HAP-1 (cell line): ENCODE data around the gene COX4I1.

ENCODE experiments used
- DNase-seq, 2 experiments: peaks; one replicate each; pipeline ENCODE4 v3.0.0-alpha.2; 2016 to 2020; ENCODE audit warnings: low spot score in 2 of 2
- H3K27me3 ChIP-seq: fragments of 250-450 bp; sonication (Bioruptor Pico); 2 replicates; pipeline ENCODE4 v1.5.1; 2020; ENCODE audit warnings: low read depth, mild to moderate bottlenecking, moderate library complexity
- H3K36me3 ChIP-seq: fragments of 250-450 bp; sonication (Bioruptor Pico); replicated peaks from 2 replicates; pipeline ENCODE4 v1.5.1; 2020; ENCODE audit warnings: mild to moderate bottlenecking
- H3K4me1 ChIP-seq: fragments of 250-450 bp; sonication (Bioruptor Pico); 2 replicates; pipeline ENCODE4 v1.5.1; 2020; ENCODE audit warnings: mild to moderate bottlenecking
- H3K4me3 ChIP-seq: fragments of 250-450 bp; sonication (Bioruptor Pico); 2 replicates; pipeline ENCODE4 v1.5.1; 2020; ENCODE audit warnings: mild to moderate bottlenecking, moderate library complexity
- H3K9me3 ChIP-seq: fragments of 250-450 bp; sonication (Bioruptor Pico); 2 replicates; pipeline ENCODE4 v1.5.1; 2020; ENCODE audit warnings: mild to moderate bottlenecking, moderate library complexity
- in situ Hi-C: fragments of 300-500 bp; cut with MboI; formaldehyde crosslinking; loops from 3 replicates; pipeline ENCODE4 v1.14.3; 2020; ENCODE audit warnings: low sequenced_read_pairs, inconsistent platforms, mixed read lengths

Gene COX4I1

GRCh38 chr16:85778873-85779272 is 20.6 kb upstream of the COX4I1 start:
- peaks cover 49% of the 10 kb centered on the region for H3K36me3 ChIP-seq

DNA sequence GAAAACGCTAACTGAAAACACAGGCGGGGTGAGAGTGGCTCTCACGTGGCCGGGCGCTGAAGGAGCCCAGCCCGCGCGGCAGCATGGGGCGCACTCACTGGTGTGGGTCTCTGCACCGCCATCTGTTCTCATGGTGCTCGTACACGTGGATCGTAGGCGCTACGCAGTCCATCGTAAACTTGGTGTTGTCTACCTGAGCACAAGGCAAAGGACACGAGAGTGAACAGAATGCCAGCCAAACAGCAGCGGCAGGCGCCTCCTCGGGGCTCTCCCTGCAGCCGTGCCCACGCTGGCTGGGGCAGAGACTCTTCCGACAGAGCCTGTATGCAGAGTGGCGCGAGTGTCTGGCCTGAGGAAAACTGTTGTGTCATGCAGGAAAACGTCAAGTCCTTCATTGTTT is 19.2 kb upstream of the COX4I1 start:
- no peak for DNase-seq
- H3K4me3 ChIP-seq, result no peak overlapping the region
- peaks cover 48% of the 10 kb centered on the region for H3K36me3 ChIP-seq
- H3K9me3 ChIP-seq, result no peaks in the 10 kb centered on the region
- in situ Hi-C loops, result no loop called here
- H3K4me1 ChIP-seq, result no peaks in the 10 kb centered on the region
- H3K27me3 ChIP-seq, result no peaks in the 10 kb centered on the region

More at GRCh38 chr16:85778873-85779272, 20.6 kb upstream of the COX4I1 start:
- no peak for DNase-seq
- Histone ChIP-seq H3K27me3 (no peaks in the 10 kb centered on the region), H3K4me3 (no peak overlapping the region), H3K9me3 (no peaks in the 10 kb centered on the region), H3K4me1 (no peaks in the 10 kb centered on the region)
- in situ Hi-C loops, result no loop called here

GRCh38 chr16:85781156-85781555 is 18.3 kb upstream of the COX4I1 start:
- in situ Hi-C loops, result no loop called here
- H3K4me1 ChIP-seq, result no peaks in the 10 kb centered on the region
- H3K36me3 ChIP-seq, result peaks cover 51% of the 10 kb centered on the region
- no peaks in the 10 kb centered on the region for H3K27me3 ChIP-seq
- DNase-seq, result no peak
- H3K4me3 ChIP-seq, result no peak overlapping the region
- H3K9me3 ChIP-seq, result no peaks in the 10 kb centered on the region

DNA sequence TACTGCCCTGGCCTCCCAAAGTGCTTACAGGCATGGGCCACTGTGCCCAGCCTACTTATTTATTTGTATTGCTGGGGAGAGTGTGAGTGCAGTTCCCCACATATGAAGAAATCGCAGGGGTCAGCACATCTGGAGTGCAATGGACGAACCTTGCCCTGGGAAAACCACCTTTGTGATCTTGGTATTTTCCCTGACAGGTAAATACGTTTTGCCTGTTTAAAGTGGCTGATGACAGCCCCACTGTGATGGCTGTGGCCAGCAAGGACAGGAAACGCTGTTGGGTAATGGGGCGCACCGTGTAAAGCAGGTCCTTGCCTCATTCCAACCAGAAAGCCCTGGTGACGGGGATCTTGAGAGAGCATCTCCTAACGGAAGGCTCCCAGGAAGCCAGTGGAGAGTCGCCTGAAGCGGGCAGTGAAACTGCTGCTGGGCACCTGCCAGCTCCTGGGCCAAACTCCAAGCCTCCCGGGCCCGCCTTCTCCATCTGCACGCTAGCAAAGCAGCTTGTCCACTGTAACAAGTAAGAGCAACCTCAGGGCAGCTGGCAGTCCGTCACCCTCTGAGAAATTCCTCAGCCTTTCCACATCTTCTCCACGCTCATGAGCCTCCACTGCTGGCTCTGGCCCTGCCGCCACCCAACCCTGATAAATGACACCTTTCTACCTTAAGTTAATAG is 17.7 kb upstream of the COX4I1 start:
- no peak overlapping the region for H3K4me3 ChIP-seq
- peaks cover 58% of the 10 kb centered on the region for H3K36me3 ChIP-seq
- in situ Hi-C loops, result no loop called here
- H3K9me3 ChIP-seq, result no peaks in the 10 kb centered on the region
- no peaks in the 10 kb centered on the region for H3K27me3 ChIP-seq
- no peak for DNase-seq
- no peaks in the 10 kb centered on the region for H3K4me1 ChIP-seq

DNA sequence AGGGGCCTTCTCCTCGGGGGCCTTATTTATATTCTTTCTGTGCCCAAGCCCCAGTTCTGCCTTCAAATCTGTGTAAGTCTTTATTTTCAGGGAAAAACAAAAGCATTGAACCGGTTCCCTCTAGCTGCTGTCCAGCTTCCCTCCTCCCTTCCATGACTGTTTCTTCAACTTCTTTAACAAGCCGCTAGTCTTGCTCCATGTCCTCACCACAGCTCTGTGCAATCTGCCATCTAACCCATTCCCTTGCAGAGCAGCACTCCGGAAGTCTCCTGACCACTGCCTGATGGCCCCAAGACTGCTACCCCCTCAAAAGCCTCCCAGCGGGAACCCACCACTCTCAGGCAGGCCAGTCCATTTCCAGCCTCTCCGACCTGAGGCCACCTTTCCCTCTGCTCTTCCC is 17.0 kb upstream of the COX4I1 start:
- no peaks in the 10 kb centered on the region for H3K27me3 ChIP-seq
- peaks cover 60% of the 10 kb centered on the region for H3K36me3 ChIP-seq
- no peaks in the 10 kb centered on the region for H3K9me3 ChIP-seq
- H3K4me3 ChIP-seq, result no peak overlapping the region
- no peaks in the 10 kb centered on the region for H3K4me1 ChIP-seq
- no peak for DNase-seq
- in situ Hi-C loops, result no loop called here

- Histone ChIP-seq H3K36me3 (peaks cover 63% of the 10 kb centered on the region), H3K4me3 (no peak overlapping the region), H3K27me3 (no peaks in the 10 kb centered on the region), H3K9me3 (no peaks in the 10 kb centered on the region), H3K4me1 (no peaks in the 10 kb centered on the region)
- DNase-seq, result no peak
- in situ Hi-C loops, result no loop called here
Observed at GRCh38 chr16:85783441-85783840, 16.1 kb upstream of the COX4I1 start.

GRCh38 chr16:85784813-85785212 is 14.7 kb upstream of the COX4I1 start:
- Histone ChIP-seq H3K9me3 (no peaks in the 10 kb centered on the region), H3K27me3 (no peaks in the 10 kb centered on the region), H3K4me3 (no peak overlapping the region), H3K4me1 (no peaks in the 10 kb centered on the region), H3K36me3 (peaks cover 55% of the 10 kb centered on the region)
- DNase-seq, result no peak
- in situ Hi-C loops, result no loop called here

- Histone ChIP-seq H3K4me1 (no peaks in the 10 kb centered on the region), H3K36me3 (peaks cover 44% of the 10 kb centered on the region), H3K27me3 (no peaks in the 10 kb centered on the region), H3K4me3 (no peak overlapping the region), H3K9me3 (no peaks in the 10 kb centered on the region)
- DNase-seq, result no peak
- in situ Hi-C loops, result no loop called here
Observed at GRCh38 chr16:85785927-85786326, 13.6 kb upstream of the COX4I1 start.

GRCh38 chr16:85788819-85789218 is 10.7 kb upstream of the COX4I1 start:
- in situ Hi-C loops, result no loop called here
- H3K27me3 ChIP-seq, result no peaks in the 10 kb centered on the region
- peaks cover 59% of the 10 kb centered on the region for H3K36me3 ChIP-seq
- DNase-seq, result no peak
- no peak overlapping the region for H3K4me3 ChIP-seq
- H3K4me1 ChIP-seq, result no peaks in the 10 kb centered on the region
- H3K9me3 ChIP-seq, result no peaks in the 10 kb centered on the region

- peaks cover 68% of the 10 kb centered on the region for H3K36me3 ChIP-seq
- H3K4me1 ChIP-seq, result no peaks in the 10 kb centered on the region
- no peaks in the 10 kb centered on the region for H3K27me3 ChIP-seq
- no peak for DNase-seq
- H3K9me3 ChIP-seq, result no peaks in the 10 kb centered on the region
- in situ Hi-C loops, result no loop called here
- no peak overlapping the region for H3K4me3 ChIP-seq
Observed at GRCh38 chr16:85789773-85790172, 9.7 kb upstream of the COX4I1 start.

DNA sequence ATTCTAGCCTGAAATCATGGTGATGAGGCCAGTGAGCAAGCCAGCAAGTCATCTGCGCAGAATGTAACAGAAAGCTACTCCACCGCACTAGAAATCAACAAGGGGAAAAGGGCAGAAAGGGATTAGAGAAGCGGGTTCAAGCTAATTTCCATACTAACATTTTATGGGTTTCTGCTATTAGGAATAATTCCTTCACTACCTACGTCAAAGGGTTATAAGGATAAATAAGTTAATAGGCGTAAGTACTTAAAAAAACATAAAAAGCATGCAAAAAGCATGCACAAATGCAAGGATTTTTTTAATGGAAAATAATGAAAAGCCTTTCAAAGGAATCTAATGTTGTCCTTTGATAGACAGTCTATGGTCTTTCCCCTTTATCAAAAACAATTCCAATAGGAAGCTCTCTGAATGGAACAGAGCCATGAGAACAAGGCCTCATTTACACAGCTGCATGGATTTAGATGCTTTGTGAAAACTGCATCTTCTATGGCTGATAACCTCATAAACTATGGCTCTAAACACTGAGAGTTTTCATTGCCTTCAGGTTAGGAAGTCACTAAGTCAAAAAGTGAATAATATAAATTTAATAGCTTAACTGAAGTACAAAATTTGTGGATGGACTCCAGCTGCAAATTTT is 5.7 kb upstream of the COX4I1 start:
- in situ Hi-C loops, result no loop called here
- Histone ChIP-seq H3K4me3 (no peak overlapping the region), H3K27me3 (no peaks in the 10 kb centered on the region), H3K36me3 (peaks cover 66% of the 10 kb centered on the region), H3K4me1 (peaks cover 8% of the 10 kb centered on the region; the same call in 1 of the 2 replicates), H3K9me3 (no peaks in the 10 kb centered on the region)
- no peak for DNase-seq

GRCh38 chr16:85794696-85795095 is 4.8 kb upstream of the COX4I1 start:
- Histone ChIP-seq H3K4me3 (no peak overlapping the region), H3K27me3 (no peaks in the 10 kb centered on the region), H3K9me3 (no peaks in the 10 kb centered on the region), H3K4me1 (peaks cover 8% of the 10 kb centered on the region; the same call in 1 of the 2 replicates), H3K36me3 (peaks cover 68% of the 10 kb centered on the region)
- no peak for DNase-seq
- in situ Hi-C loops, result no loop called here

GRCh38 chr16:85796152-85796551 is 3.3 kb upstream of the COX4I1 start:
- Histone ChIP-seq H3K4me3 (no peak overlapping the region), H3K27me3 (no peaks in the 10 kb centered on the region), H3K4me1 (peaks cover 15% of the 10 kb centered on the region; the same call in 1 of the 2 replicates), H3K9me3 (no peaks in the 10 kb centered on the region), H3K36me3 (peaks cover 73% of the 10 kb centered on the region)
- in situ Hi-C loops, result no loop called here
- DNase-seq, result no peak

DNA sequence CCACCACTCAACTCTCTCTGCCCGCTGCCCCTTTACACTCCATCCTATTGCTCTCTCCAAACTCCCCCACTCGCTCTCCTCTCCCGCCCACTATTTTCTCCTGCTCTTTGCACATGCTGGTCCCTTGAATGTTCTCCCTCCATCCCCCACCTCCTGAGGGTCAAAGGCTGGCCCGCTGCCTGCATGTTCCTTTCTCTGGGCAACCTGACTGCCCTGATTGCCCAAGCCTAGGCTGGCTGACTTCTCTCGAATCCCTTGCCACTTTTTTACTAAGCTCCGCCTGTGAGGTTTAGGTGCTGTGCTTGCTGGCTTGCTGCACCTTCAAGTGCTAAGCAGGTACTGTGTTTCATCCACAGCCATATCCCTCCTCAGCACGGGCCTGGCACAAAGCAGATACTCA is 2.9 kb upstream of the COX4I1 start:
- in situ Hi-C loops, result no loop called here
- H3K4me3 ChIP-seq, result no peak overlapping the region
- H3K9me3 ChIP-seq, result no peaks in the 10 kb centered on the region
- peaks cover 17% of the 10 kb centered on the region; the same call in 1 of the 2 replicates for H3K4me1 ChIP-seq
- peaks cover 76% of the 10 kb centered on the region for H3K36me3 ChIP-seq
- no peak for DNase-seq
- no peaks in the 10 kb centered on the region for H3K27me3 ChIP-seq
